RWPE2 (cell line): ENCODE data around the gene HK1.

Experiments used
- ATAC-seq: fragments of 200-7000 bp; cut with Tn5 transposase; 3 replicates; pipeline ENCODE4 v1.9.1; 2021; ENCODE audit warnings: low read depth
- DNase-seq: peaks from one replicate; pipeline ENCODE4 v3.0.0-alpha.2; 2020; ENCODE audit warnings: low spot score
- H3K27ac ChIP-seq: fragments of 450-650 bp; 2 replicates; pipeline ENCODE4 v1.5.1; 2017; ENCODE audit warnings: mild to moderate bottlenecking; ENCODE audit not compliant: poor library complexity, severe bottlenecking
- H3K27me3 ChIP-seq: fragments of 250-450 bp; sonication (Bioruptor Pico); 2 replicates; pipeline ENCODE4 v1.5.1; 2021; ENCODE audit warnings: mild to moderate bottlenecking, moderate library complexity; ENCODE audit not compliant: insufficient read depth, poor library complexity, severe bottlenecking
- H3K36me3 ChIP-seq: fragments of 250-450 bp; sonication (Bioruptor Pico); 2 replicates; pipeline ENCODE4 v1.5.1; 2020; ENCODE audit warnings: low read depth, mild to moderate bottlenecking, moderate library complexity
- H3K4me1 ChIP-seq: fragments of 250-450 bp; sonication (Bioruptor Pico); 2 replicates; pipeline ENCODE4 v1.5.1; 2021; ENCODE audit warnings: mild to moderate bottlenecking, moderate library complexity; ENCODE audit not compliant: insufficient read depth, poor library complexity, severe bottlenecking
- H3K4me3 ChIP-seq: fragments of 250-450 bp; sonication (Bioruptor Pico); 2 replicates; pipeline ENCODE4 v1.5.1; 2021; ENCODE audit warnings: mild to moderate bottlenecking, moderate library complexity; ENCODE audit not compliant: severe bottlenecking
- H3K9me3 ChIP-seq: fragments of 250-450 bp; sonication (Bioruptor Pico); 2 replicates; pipeline ENCODE4 v1.5.1; 2021; ENCODE audit warnings: mild to moderate bottlenecking, moderate library complexity; ENCODE audit not compliant: severe bottlenecking
- CTCF ChIP-seq: fragments of 450-650 bp; IDR thresholded peaks from one replicate; pipeline ENCODE4 v1.5.1; 2017; ENCODE audit warnings: mild to moderate bottlenecking, moderate library complexity; ENCODE audit not compliant: poor library complexity, severe bottlenecking

Gene HK1

GRCh38 chr10:69385454-69386350, 107.4 kb downstream of the HK1 start:
- Histone ChIP-seq H3K4me3 (no peak overlapping the region), H3K36me3 (peaks cover 94% of the 10 kb centered on the region), H3K27me3 (no peaks in the 10 kb centered on the region), H3K9me3 (no peaks in the 10 kb centered on the region), H3K4me1 (peaks cover 29% of the 10 kb centered on the region), H3K27ac (peak overlapping the region; percentile 62)
- no peak for TF ChIP-seq CTCF
- ATAC-seq: peak; percentile 51
- DNase-seq: no peak

GRCh38 chr10:69387500-69387899, 109.2 kb downstream of the HK1 start:
- Histone ChIP-seq H3K9me3 (no peaks in the 10 kb centered on the region), H3K36me3 (peaks cover 97% of the 10 kb centered on the region), H3K27me3 (no peaks in the 10 kb centered on the region), H3K4me3 (no peak overlapping the region), H3K4me1 (peaks cover 33% of the 10 kb centered on the region), H3K27ac (no peak overlapping the region)
- TF ChIP-seq CTCF: no peak
- ATAC-seq: no peak
- DNase-seq: no peak

- ATAC-seq (no peak), DNase-seq (no peak)
- Histone ChIP-seq H3K27ac (no peak overlapping the region), H3K4me1 (peaks cover 25% of the 10 kb centered on the region), H3K27me3 (no peaks in the 10 kb centered on the region), H3K4me3 (no peak overlapping the region), H3K9me3 (no peaks in the 10 kb centered on the region), H3K36me3 (peaks cover 97% of the 10 kb centered on the region)
- no peak for TF ChIP-seq CTCF
Observed at GRCh38 chr10:69388488-69388887, 110.2 kb downstream of the HK1 start.

GRCh38 chr10:69389827-69390490, 111.7 kb downstream of the HK1 start:
- H3K36me3 ChIP-seq: peaks cover 97% of the 10 kb centered on the region
- no peaks in the 10 kb centered on the region for H3K9me3 ChIP-seq
- TF ChIP-seq CTCF: no peak
- ATAC-seq (peak; percentile 50), DNase-seq (no peak)
- no peaks in the 10 kb centered on the region for H3K27me3 ChIP-seq
- peaks cover 16% of the 10 kb centered on the region for H3K4me1 ChIP-seq
- H3K4me3 ChIP-seq: no peak overlapping the region
- H3K27ac ChIP-seq: no peak overlapping the region
